SK-N-MC (cell line): ENCODE results near the gene APOA4.
"Not testable (repeated sequence)": the region's sequence is repeated elsewhere in the genome, so short reads cannot be mapped to it uniquely, and the experiment has no call there.

Experiments
- DNase-seq: peaks from one replicate; pipeline ENCODE4 v3.0.0-alpha.2; 2011; ENCODE audit warnings: low read depth, low spot score
- H3K27ac ChIP-seq: fragments of 200-600 bp; sonication (generic); 2 replicates; pipeline ENCODE4 v1.5.1; 2016; ENCODE audit warnings: mixed run types
- H3K36me3 ChIP-seq: fragments of 200-600 bp; sonication (generic); 2 replicates; pipeline ENCODE4 v1.6.1; 2017; ENCODE audit warnings: antibody characterized with exemption, low read length, mixed read lengths; ENCODE audit not compliant: insufficient read depth
- H3K4me3 ChIP-seq: fragments of 200-600 bp; sonication (generic); 2 replicates; pipeline ENCODE4 v1.5.1; 2016
- H3K9ac ChIP-seq: fragments of 200-600 bp; sonication (generic); 2 replicates; pipeline ENCODE4 v1.8.0; 2017; ENCODE audit warnings: mixed run types, mixed read lengths; ENCODE audit not compliant: insufficient read length
- H3K9me3 ChIP-seq: fragments of 200-600 bp; sonication (generic); 2 replicates; pipeline ENCODE4 v1.6.1; 2017; ENCODE audit warnings: low read depth, mild to moderate bottlenecking, antibody characterized with exemption, low read length, moderate library complexity, mixed read lengths
- EZH2 ChIP-seq: fragments of 200-600 bp; sonication (generic); IDR thresholded peaks from one replicate; pipeline ENCODE4 v1.6.1; 2017; ENCODE audit warnings: antibody characterized with exemption
- FOXP2 ChIP-seq: optimal IDR thresholded peaks from 2 replicates; pipeline ENCODE3; 2011; ENCODE audit warnings: mild to moderate bottlenecking, moderate library complexity; ENCODE audit not compliant: insufficient read depth; ENCODE audit errors: extremely low read length, control extremely low read depth
- POLR2AphosphoS5 ChIP-seq: IDR thresholded peaks from 2 replicates; pipeline ENCODE4 v1.6.1; 2012; ENCODE audit warnings: mild to moderate bottlenecking, low read depth, low read length, borderline replicate concordance

The APOA4 gene

DNA sequence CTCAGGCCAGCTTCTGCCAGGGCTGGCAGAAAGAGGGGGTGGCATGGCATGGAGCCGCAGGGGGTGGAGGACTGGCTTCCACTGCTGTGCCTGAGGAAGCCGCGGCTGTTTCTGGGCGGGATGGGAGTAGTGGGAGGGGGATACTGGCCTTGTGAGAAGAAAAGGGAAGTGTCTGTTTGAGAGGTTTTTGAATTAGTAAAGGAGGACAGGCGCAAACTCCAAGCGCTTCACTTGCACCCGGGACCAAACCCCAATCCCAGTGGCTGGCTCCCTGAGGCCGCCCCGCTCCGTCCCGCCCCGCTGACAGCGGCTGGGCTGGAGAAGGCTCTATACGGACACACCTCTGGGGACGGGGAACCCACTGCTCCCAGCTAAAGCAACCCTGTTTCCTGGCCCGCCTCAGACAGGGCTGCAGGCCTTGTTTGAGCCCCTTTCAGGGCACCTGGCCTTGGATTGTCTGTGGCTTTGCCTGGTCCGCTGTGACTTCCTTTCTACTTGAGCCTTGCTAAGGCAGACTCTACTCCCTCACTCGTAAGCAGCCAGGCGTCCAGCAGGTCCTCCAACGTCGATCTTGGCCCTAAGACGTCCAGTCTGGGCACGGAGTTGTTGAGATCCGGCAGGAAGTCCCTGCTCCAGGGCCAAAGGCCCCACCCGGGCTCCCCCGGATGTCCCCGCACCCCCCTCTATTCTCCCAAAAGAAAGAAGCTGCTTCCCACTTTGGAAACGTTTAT is 12.1 kb upstream of the APOA4 start:
- H3K36me3 ChIP-seq, result no peaks in the 10 kb centered on the region
- peak overlapping the region; percentile 82 for H3K4me3 ChIP-seq
- peak overlapping the region; percentile 68 for H3K9ac ChIP-seq
- TF ChIP-seq FOXP2 (no peak), EZH2 (no peak), POLR2AphosphoS5 (no peak)
- H3K27ac ChIP-seq, result no peak overlapping the region
- H3K9me3 ChIP-seq, result no peaks in the 10 kb centered on the region
- DNase-seq, result no peak

DNA sequence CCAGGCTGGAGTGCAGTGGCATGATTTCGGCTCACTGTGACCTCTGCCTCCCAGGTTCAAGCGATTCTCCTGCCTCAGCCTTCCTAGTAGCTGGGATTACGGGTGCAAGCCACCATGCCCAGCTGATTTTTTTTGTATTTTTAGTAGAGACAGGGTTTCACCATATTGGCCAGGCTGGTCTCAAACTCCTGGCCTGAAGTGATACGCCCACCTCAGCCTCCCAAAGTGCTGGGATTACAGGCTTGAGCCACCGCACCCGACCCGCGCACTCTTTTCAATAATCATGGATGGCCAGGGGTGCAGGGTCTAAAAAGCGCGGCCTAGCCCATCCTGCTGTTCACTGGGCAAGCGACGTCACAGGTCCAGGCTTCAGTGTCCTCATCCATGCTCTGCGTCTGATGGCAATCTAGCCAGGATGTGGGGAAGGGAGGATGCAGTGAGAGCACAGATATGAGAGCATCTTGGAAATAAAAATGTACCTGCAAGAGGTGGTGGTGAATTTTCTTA is 11.5 kb upstream of the APOA4 start:
- not testable (repeated sequence) for H3K36me3 ChIP-seq, DNase-seq, H3K4me3 ChIP-seq, H3K9ac ChIP-seq, H3K27ac ChIP-seq, H3K9me3 ChIP-seq

DNA sequence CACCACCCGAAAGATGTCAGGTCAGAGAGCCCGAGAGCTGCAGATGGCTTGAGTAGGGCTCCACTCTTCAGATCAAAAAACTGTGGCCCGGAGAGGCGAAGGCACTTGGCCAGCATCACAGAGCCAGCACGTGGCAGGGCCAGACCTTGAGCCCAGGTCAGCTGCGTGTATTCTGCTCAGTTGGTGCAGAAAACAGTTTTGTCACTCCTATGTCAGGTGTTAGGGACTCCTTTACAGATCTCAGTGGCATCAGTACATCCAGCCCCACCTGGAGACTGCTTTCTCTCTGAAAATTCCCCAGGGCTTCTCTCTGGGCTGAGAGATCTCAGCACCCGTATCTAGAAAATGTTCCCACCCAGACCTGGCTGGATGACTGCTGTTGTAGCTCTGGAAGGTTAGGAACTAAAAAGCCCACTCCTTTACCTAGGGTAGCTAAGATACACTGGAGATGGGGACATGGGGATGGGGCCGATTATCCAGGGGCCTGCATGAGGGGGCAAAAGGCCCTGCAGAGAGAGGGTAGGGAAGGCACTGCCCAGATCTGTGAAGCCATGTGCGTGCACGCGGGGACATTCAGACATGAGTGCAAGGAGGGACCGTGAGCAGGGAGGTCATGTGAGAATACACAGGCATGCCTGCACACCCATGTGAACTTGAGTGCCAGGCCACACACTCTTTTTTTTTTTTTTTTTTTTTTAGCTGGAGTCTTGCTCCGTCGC is 10.9 kb upstream of the APOA4 start:
- no peak for DNase-seq
- Histone ChIP-seq H3K9ac (no peak overlapping the region), H3K27ac (no peak overlapping the region), H3K4me3 (no peak overlapping the region), H3K9me3 (no peaks in the 10 kb centered on the region), H3K36me3 (no peaks in the 10 kb centered on the region)
- no peak for TF ChIP-seq POLR2AphosphoS5
- TF ChIP-seq FOXP2, result no peak
- no peak for TF ChIP-seq EZH2

DNA sequence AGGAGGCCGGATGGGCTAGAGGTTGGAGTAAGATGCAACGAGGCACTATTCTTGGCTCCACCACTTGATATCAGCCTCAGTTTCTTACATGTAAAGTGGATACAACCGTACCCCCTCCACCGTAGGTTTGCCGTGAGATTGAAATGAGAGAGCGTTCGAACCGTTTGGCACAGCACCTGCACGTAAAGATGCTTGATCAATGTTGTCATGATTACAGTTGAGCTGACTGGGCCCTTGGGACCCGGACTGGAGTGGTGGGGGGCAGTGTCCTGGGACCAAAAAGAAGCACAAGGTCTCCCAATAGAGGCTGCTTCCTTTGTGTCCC is 10.3 kb upstream of the APOA4 start:
- TF ChIP-seq POLR2AphosphoS5, result no peak
- TF ChIP-seq FOXP2, result no peak
- no peak for TF ChIP-seq EZH2

DNA sequence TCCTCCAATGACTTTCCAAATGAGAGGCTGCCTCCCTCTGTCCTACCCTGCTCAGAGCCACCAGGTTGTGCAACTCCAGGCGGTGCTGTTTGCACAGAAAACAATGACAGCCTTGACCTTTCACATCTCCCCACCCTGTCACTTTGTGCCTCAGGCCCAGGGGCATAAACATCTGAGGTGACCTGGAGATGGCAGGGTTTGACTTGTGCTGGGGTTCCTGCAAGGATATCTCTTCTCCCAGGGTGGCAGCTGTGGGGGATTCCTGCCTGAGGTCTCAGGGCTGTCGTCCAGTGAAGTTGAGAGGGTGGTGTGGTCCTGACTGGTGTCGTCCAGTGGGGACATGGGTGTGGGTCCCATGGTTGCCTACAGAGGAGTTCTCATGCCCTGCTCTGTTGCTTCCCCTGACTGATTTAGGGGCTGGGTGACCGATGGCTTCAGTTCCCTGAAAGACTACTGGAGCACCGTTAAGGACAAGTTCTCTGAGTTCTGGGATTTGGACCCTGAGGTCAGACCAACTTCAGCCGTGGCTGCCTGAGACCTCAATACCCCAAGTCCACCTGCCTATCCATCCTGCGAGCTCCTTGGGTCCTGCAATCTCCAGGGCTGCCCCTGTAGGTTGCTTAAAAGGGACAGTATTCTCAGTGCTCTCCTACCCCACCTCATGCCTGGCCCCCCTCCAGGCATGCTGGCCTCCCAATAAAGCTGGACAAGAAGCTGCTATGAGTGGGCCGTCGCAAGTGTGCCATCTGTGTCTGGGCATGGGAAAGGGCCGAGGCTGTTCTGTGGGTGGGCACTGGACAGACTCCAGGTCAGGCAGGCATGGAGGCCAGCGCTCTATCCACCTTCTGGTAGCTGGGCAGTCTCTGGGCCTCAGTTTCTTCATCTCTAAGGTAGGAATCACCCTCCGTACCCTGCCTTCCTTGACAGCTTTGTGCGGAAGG is 9.5 kb upstream of the APOA4 start:
- no peaks in the 10 kb centered on the region for H3K36me3 ChIP-seq
- no peaks in the 10 kb centered on the region for H3K9me3 ChIP-seq
- TF ChIP-seq POLR2AphosphoS5 (no peak), EZH2 (no peak), FOXP2 (no peak)
- no peak for DNase-seq
- H3K9ac ChIP-seq, result no peak overlapping the region
- no peak overlapping the region for H3K4me3 ChIP-seq
- no peak overlapping the region for H3K27ac ChIP-seq

More for the DNA sequence above, 10.3 kb upstream of the APOA4 start:
- Histone ChIP-seq H3K27ac (no peak overlapping the region), H3K36me3 (no peaks in the 10 kb centered on the region), H3K9ac (no peak overlapping the region), H3K9me3 (no peaks in the 10 kb centered on the region), H3K4me3 (no peak overlapping the region)
- DNase-seq, result no peak

DNA sequence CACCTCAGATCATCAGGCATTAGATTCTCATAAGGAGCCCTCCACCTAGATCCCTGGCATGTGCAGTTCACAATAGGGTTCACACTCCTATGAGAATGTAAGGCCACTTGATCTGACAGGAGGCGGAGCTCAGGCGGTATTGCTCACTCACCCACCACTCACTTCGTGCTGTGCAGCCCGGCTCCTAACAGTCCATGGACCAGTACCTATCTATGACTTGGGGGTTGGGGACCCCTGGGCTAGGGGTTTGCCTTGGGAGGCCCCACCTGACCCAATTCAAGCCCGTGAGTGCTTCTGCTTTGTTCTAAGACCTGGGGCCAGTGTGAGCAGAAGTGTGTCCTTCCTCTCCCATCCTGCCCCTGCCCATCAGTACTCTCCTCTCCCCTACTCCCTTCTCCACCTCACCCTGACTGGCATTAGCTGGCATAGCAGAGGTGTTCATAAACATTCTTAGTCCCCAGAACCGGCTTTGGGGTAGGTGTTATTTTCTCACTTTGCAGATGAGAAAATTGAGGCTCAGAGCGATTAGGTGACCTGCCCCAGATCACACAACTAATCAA is 8.8 kb upstream of the APOA4 start:
- Histone ChIP-seq H3K9me3 (no peaks in the 10 kb centered on the region), H3K27ac (no peak overlapping the region), H3K4me3 (no peak overlapping the region), H3K9ac (no peak overlapping the region), H3K36me3 (no peaks in the 10 kb centered on the region)
- DNase-seq, result no peak
- TF ChIP-seq POLR2AphosphoS5 (no peak), EZH2 (no peak), FOXP2 (no peak)

DNA sequence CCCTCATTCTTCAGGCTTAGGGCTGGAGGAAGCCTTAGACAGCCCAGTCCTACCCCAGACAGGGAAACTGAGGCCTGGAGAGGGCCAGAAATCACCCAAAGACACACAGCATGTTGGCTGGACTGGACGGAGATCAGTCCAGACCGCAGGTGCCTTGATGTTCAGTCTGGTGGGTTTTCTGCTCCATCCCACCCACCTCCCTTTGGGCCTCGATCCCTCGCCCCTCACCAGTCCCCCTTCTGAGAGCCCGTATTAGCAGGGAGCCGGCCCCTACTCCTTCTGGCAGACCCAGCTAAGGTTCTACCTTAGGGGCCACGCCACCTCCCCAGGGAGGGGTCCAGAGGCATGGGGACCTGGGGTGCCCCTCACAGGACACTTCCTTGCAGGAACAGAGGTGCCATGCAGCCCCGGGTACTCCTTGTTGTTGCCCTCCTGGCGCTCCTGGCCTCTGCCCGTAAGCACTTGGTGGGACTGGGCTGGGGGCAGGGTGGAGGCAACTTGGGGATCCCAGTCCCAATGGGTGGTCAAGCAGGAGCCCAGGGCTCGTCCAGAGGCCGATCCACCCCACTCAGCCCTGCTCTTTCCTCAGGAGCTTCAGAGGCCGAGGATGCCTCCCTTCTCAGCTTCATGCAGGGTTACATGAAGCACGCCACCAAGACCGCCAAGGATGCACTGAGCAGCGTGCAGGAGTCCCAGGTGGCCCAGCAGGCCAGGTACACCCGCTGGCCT is 7.2 kb upstream of the APOA4 start:
- Histone ChIP-seq H3K9me3 (no peaks in the 10 kb centered on the region), H3K4me3 (no peak overlapping the region), H3K9ac (no peak overlapping the region), H3K27ac (no peak overlapping the region), H3K36me3 (no peaks in the 10 kb centered on the region)
- DNase-seq, result no peak
- no peak for TF ChIP-seq POLR2AphosphoS5
- no peak for TF ChIP-seq FOXP2
- TF ChIP-seq EZH2, result no peak
